HCT116 (cell line): ENCODE measurements around the gene DLG2. TPM values are rescaled to one million over a fixed set of nuclear protein-coding genes. Genes with fewer than 3 reads are reported as not detected.
"Not testable (repeated sequence)": the region's sequence is repeated elsewhere in the genome, so short reads cannot be mapped to it uniquely, and the experiment has no call there.

Experiments used
- ATAC-seq: fragments of 200-7000 bp; cut with Tn5 transposase; 2 replicates; pipeline ENCODE4 v1.9.1; 2020; ENCODE audit warnings: mild to moderate bottlenecking, moderate library complexity
- BruUV-seq: library from RNA; stranded (reverse); fragments of 400-500 nt; replicated peaks from 2 replicates; lab custom pipeline; 2021; lab: Mats Ljungman, UMichigan
- CTCF ChIA-PET: fragments of 300-600 bp; sonication (Branson Sonifier 250); formaldehyde crosslinking; loops from one replicate; lab custom pipeline; 2021; ENCODE audit warnings: antibody characterized with exemption; lab: Charles Lee
- POLR2A ChIA-PET: fragments of 300-600, 350-600 bp; sonication (Branson Sonifier 250); formaldehyde crosslinking; loops from one replicate; lab custom pipeline; 2021; ENCODE audit warnings: antibody characterized with exemption; lab: Charles Lee
- RAD21 ChIA-PET, 2 experiments: fragments of 300-600 bp; sonication (Branson Sonifier 250); formaldehyde crosslinking; loops; one replicate each; lab custom pipeline; 2023; ENCODE audit warnings: low total read pairs in 2 of 2; ENCODE audit not compliant: uncharacterized antibody in 2 of 2, unreplicated experiment in 2 of 2, low non-redundant PET in 1 of 2; lab: Charles Lee
- DNase-seq: peaks from one replicate; pipeline ENCODE4 v3.0.0-alpha.2; 2010; ENCODE audit warnings: low read depth, low spot score
- H2AFZ ChIP-seq: fragments of 200-600 bp; shearing (Covaris generic), sonication (generic); 2 replicates; pipeline ENCODE4 v1.6.1; 2017; ENCODE audit warnings: low read depth, mixed run types, mixed read lengths, antibody characterized with exemption, low read length; ENCODE audit not compliant: poor library complexity, severe bottlenecking
- H3K27ac ChIP-seq: 2 replicates; pipeline ENCODE4 v1.5.1; 2012; ENCODE audit warnings: low read depth, low read length
- H3K27me3 ChIP-seq: fragments of 200-600 bp; sonication (generic); 2 replicates; pipeline ENCODE4 v1.6.1; 2016; ENCODE audit warnings: mixed run types, low read length, mixed read lengths; ENCODE audit not compliant: insufficient read depth
- H3K36me3 ChIP-seq, 2 experiments: fragments of 200-500 bp in 1 of 2; fragments of 200-600 bp in 1 of 2; sonication (Bioruptor generic) in 1 of 2; sonication (generic) in 1 of 2; 2 replicates each; pipeline versions ENCODE4 v1.5.1 to v1.6.1; 2014 to 2016; ENCODE audit warnings: low read length in 2 of 2, inconsistent platforms in 1 of 2, mixed read lengths in 1 of 2, mixed run types in 1 of 2; ENCODE audit not compliant: insufficient read depth in 2 of 2, control insufficient read depth in 1 of 2
- H3K4me1 ChIP-seq, 2 experiments: fragments of 200-600 bp in 1 of 2; sonication (generic) in 1 of 2; 2 replicates each; pipeline versions ENCODE4 v1.5.1 to v1.6.1; 2012 to 2017; ENCODE audit warnings: low read length in 2 of 2, inconsistent platforms in 1 of 2, mild to moderate bottlenecking in 1 of 2, mixed read lengths in 1 of 2, mixed run types in 1 of 2, moderate library complexity in 1 of 2; ENCODE audit not compliant: insufficient read depth in 2 of 2, control insufficient read depth in 1 of 2
- H3K4me2 ChIP-seq: fragments of 200-600 bp; sonication (generic); 2 replicates; pipeline ENCODE4 v1.6.1; 2017; ENCODE audit warnings: mixed run types, low read length, mixed read lengths
- H3K4me3 ChIP-seq, 2 experiments: fragments of 200-600 bp in 1 of 2; sonication (generic) in 1 of 2; replicated peaks in 1 of 2; 2 replicates each; pipeline ENCODE4 v1.5.1; 2011 to 2016; ENCODE audit warnings: low read length in 2 of 2, control low read depth in 1 of 2, low read depth in 1 of 2, mild to moderate bottlenecking in 1 of 2, mixed read lengths in 1 of 2, mixed run types in 1 of 2
- H3K79me2 ChIP-seq: fragments of 200-600 bp; sonication (generic); 2 replicates; pipeline ENCODE4 v1.6.1; 2017; ENCODE audit warnings: mild to moderate bottlenecking, mixed run types, low read length, moderate library complexity, mixed read lengths; ENCODE audit not compliant: insufficient read depth
- H3K9ac ChIP-seq: fragments of 200-600 bp; sonication (generic); 2 replicates; pipeline ENCODE4 v1.6.1; 2016; ENCODE audit warnings: low read length, mixed read lengths
- H3K9me2 ChIP-seq: fragments of 200-600 bp; sonication (generic), shearing (Covaris generic); 2 replicates; pipeline ENCODE4 v1.6.1; 2017; ENCODE audit warnings: mixed run types, mild to moderate bottlenecking, moderate library complexity; ENCODE audit not compliant: insufficient read depth
- H3K9me3 ChIP-seq, 2 experiments: fragments of 200-500 bp in 1 of 2; fragments of 200-600 bp in 1 of 2; sonication (Bioruptor generic) in 1 of 2; sonication (generic) in 1 of 2; 2 replicates each; pipeline ENCODE4 v1.6.1; 2014 to 2017; ENCODE audit warnings: low read length in 2 of 2, mixed read lengths in 2 of 2, inconsistent platforms in 1 of 2, low read depth in 1 of 2, mild to moderate bottlenecking in 1 of 2, mixed run types in 1 of 2, moderate library complexity in 1 of 2; ENCODE audit not compliant: control insufficient read depth in 1 of 2, insufficient read depth in 1 of 2
- H4K20me1 ChIP-seq: fragments of 200-600 bp; sonication (generic), shearing (Covaris generic); 2 replicates; pipeline ENCODE4 v1.6.1; 2017; ENCODE audit warnings: mixed run types, mild to moderate bottlenecking, moderate library complexity; ENCODE audit not compliant: insufficient read depth
- EGR1 ChIP-seq: IDR thresholded peaks from 2 replicates; pipeline ENCODE4 v1.6.1; 2012; ENCODE audit warnings: low read depth
- RAD21 ChIP-seq: IDR thresholded peaks from 2 replicates; pipeline ENCODE4 v1.6.1; 2012; ENCODE audit warnings: low read depth, mild to moderate bottlenecking
- REST ChIP-seq: IDR thresholded peaks from 2 replicates; pipeline ENCODE4 v1.6.1; 2012; ENCODE audit warnings: low read depth
- TCF7L2 ChIP-seq: IDR thresholded peaks from 2 replicates; pipeline ENCODE4 v1.7.0; 2011; ENCODE audit warnings: borderline replicate concordance, inconsistent platforms; ENCODE audit not compliant: insufficient read depth, insufficient read length; ENCODE audit errors: extremely low read depth
- intact Hi-C: fragments of 100-400 bp; cut with micrococcal nuclease; formaldehyde crosslinking; loops from 2 replicates; pipeline ENCODE4 v1.10.0; 2022
- total RNA-seq: library from RNA; stranded (reverse); gene quantifications from one replicate; pipeline ENCODE4 v1.2.1, GENCODE V29; 2021; ENCODE audit not compliant: unreplicated experiment

DLG2 gene
- total RNA-seq, 1 experiment from 2014 or later = 2.4 TPM

GRCh38 chr11:85656777-85657176 is 29.6 kb upstream of the DLG2 start:
- H3K4me3 ChIP-seq = no peak overlapping the region
- ChIA-PET RAD21 (no interaction called here), POLR2A (interaction anchor here (1.0 to 1.3 kb wide), 2 partner anchors 8 to 9 kb away, joined by 3 read pairs; partner anchors contain the start of genes CREBZF and TMEM126A), CTCF (no interaction called here)
- intact Hi-C loops = no loop called here
- no TSS peak for BruUV-seq
- H3K4me2 ChIP-seq = no peak overlapping the region
- no peaks in the 10 kb centered on the region for H3K4me1 ChIP-seq
- peaks cover 40 to 48% of the 10 kb centered on the region in 2 experiments for H3K36me3 ChIP-seq
- ATAC-seq (no peak), DNase-seq (no peak)
- no peaks in the 10 kb centered on the region for H3K9me3 ChIP-seq
- no peak overlapping the region for H3K27ac ChIP-seq
- H2AFZ ChIP-seq = no peak overlapping the region
- no peaks in the 10 kb centered on the region for H3K9me2 ChIP-seq
- H3K79me2 ChIP-seq = peaks cover 82% of the 10 kb centered on the region
- H3K27me3 ChIP-seq = no peaks in the 10 kb centered on the region
- no peak overlapping the region for H3K9ac ChIP-seq
- peaks cover 44% of the 10 kb centered on the region for H4K20me1 ChIP-seq
- no peak for TF ChIP-seq TCF7L2
- TF ChIP-seq RAD21 = no peak
- TF ChIP-seq REST = no peak
- TF ChIP-seq EGR1 = no peak

GRCh38 chr11:85654343-85654742 is 27.2 kb upstream of the DLG2 start:
- H3K9me3 ChIP-seq, DNase-seq, CTCF ChIA-PET, H2AFZ ChIP-seq, H3K4me1 ChIP-seq, H3K4me3 ChIP-seq, H3K27ac ChIP-seq, H3K27me3 ChIP-seq, H3K9ac ChIP-seq, H3K9me2 ChIP-seq, ATAC-seq, H3K4me2 ChIP-seq, intact Hi-C loops, RAD21 ChIA-PET, BruUV-seq, POLR2A ChIA-PET: not testable (repeated sequence)
- peaks cover 20 to 28% of the 10 kb centered on the region in 2 experiments for H3K36me3 ChIP-seq
- peaks cover 23% of the 10 kb centered on the region for H4K20me1 ChIP-seq
- H3K79me2 ChIP-seq = peaks cover 62% of the 10 kb centered on the region
